ENCODE data around the gene MYLK. TPM values are rescaled to one million over a fixed set of nuclear protein-coding genes. Genes with fewer than 3 reads are reported as not detected.

The MYLK gene
- polyA plus RNA-seq, 3 donors from 2014 or later = 0.36 to 3.7 (median 0.89) TPM

DNA sequence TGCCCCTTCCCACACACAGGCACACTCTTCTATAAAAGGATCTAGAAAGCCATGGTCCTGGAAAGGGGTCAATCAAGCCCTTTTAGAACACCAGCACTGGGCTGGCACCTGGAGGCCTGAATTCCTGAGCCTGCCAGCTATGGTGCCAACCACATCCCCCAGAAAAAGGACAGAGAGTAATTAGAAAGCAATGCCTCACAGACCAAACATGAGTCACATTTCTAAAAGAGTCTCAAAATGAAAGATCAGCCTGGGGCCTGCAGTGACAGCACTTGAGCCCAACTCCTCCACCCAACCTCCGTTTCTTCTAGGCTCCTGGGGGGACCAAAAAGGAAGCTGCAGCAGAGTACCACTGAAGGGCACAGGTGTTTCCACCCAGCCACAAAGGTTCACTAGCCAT lies 14.1 kb downstream of the MYLK start:
- no peak for DNase-seq
- H3K9me3 Mint-ChIP-seq = no peaks in the 10 kb centered on the region
- H3K27ac Mint-ChIP-seq = no peak overlapping the region
- no peaks in the 10 kb centered on the region for H3K4me1 Mint-ChIP-seq
- peaks cover 0 to 6% (median 3%) of the 10 kb centered on the region in 3 donors for H3K27me3 Mint-ChIP-seq (ENCODE audit: low read depth in 3 of 3)
- no peak overlapping the region for H3K4me3 Mint-ChIP-seq
- H3K36me3 Mint-ChIP-seq = no peaks in the 10 kb centered on the region

DNA sequence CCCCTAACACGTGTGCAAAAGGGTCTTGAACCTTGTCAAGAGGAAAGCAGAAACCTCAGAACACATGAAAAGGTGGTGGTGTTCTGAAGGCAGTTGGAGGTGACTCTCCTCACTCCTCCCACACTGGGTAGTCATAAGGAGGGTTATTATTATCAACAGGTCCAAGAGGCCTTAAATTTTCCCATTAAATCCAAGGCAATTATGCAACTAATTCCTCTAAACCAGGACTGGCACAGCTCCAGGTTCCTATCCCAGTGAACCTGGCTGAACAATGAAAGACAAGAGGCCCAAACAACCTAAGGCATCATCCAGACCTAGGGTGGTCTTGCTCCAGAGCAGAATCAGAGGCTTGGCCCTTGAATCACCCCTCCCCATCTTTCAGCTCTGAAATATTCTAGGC lies 15.0 kb downstream of the MYLK start:
- Mint-ChIP-seq H3K36me3 (no peaks in the 10 kb centered on the region), H3K9me3 (peaks cover 0 to 1% (median 0%) of the 10 kb centered on the region in 6 donors), H3K4me3 (no peak overlapping the region), H3K27ac (no peak overlapping the region), H3K4me1 (no peaks in the 10 kb centered on the region), H3K27me3 (ENCODE audit: low read depth in 3 of 3) (peaks cover 0 to 6% (median 3%) of the 10 kb centered on the region in 3 donors)
- no peak for DNase-seq

DNA sequence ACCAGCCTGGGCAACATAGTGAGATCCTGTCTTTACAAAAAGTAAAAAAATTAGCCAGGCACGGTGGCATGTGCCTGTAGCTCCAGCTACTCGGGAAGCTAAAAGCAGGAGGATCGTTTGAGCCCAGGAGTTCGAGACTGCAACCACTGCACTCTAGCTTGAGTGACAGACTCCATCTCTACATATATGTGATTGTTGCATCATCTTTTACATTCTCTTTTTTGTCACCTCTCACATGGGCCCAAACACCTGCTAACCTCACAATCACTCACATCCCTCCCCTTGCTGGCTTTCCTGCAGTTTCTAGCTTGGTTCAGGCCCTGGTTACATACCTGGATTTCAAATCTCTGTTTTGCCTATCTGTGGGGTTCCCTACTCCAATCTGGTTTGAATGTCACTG lies 19.4 kb downstream of the MYLK start:
- no peaks in the 10 kb centered on the region for H3K4me1 Mint-ChIP-seq
- peaks cover 0 to 3% (median 3%) of the 10 kb centered on the region in 3 donors for H3K27me3 Mint-ChIP-seq (ENCODE audit: low read depth in 3 of 3)
- H3K4me3 Mint-ChIP-seq = no peak overlapping the region
- H3K27ac Mint-ChIP-seq = no peak overlapping the region
- H3K9me3 Mint-ChIP-seq = peaks cover 0 to 1% (median 0%) of the 10 kb centered on the region in 6 donors
- no peak for DNase-seq
- no peaks in the 10 kb centered on the region for H3K36me3 Mint-ChIP-seq

DNA sequence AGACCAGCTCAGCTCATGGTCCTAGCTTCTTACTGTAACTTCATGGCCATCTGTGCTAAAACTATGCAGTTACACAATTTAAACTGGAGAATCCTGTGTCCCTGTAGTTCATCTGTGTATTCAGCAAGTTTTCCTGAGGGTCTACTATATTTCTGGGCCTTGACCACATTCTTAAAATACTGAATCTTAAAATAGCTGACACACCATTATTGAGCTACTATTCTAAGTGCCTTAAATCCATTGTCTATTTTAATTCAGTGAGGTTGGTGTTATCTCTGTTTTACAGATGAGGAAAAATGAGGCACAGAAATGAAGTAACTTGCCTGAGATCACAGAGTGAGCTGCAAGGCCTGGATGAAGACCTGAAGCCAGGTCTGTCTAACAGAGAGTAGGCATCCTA lies 22.0 kb downstream of the MYLK start:
- H3K36me3 Mint-ChIP-seq = no peaks in the 10 kb centered on the region
- no peak overlapping the region for H3K27ac Mint-ChIP-seq
- peaks cover 0 to 1% (median 0%) of the 10 kb centered on the region in 6 donors for H3K9me3 Mint-ChIP-seq
- DNase-seq = no peak
- H3K4me3 Mint-ChIP-seq = no peak overlapping the region
- peaks cover 0 to 6% (median under 1%) of the 10 kb centered on the region in 3 donors for H3K27me3 Mint-ChIP-seq (ENCODE audit: low read depth in 3 of 3)
- H3K4me1 Mint-ChIP-seq = no peaks in the 10 kb centered on the region

DNA sequence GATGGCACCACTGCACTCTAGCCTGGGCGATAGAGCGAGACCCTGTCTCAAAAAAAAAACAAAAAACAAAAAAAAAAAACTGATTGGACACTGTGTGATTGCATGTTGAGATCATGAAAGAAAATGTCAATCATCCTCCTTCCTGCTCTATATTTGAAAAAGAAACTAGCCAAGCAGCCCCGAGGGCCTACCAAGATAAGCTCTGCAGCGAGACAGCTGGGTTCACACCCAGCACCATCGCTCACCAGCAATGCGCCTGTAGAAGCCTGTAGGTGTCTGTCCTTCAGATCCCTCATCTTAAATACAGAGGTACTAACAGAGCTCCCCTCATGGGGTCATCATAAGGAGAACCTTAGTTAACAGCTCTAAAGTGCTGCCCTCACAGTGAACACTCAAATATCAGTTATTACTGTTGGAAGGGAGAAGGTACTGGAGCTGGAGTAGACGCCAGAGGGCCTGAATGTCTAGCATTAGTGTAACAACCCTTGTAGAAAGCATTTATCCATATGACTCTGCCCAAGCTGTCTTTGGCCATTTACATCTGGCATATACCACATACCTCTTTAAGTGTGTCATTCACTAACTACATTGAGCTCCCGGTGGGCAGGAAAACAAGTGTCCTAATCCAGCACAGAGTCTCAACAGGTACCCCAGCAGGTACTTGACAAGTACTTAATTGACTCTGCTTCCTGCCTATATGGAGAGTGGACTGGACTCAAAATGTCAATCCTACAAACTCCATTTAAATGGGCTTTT lies 22.9 kb downstream of the MYLK start:
- Mint-ChIP-seq H3K4me3 (no peak overlapping the region), H3K4me1 (no peaks in the 10 kb centered on the region)
- DNase-seq = no peak

DNA sequence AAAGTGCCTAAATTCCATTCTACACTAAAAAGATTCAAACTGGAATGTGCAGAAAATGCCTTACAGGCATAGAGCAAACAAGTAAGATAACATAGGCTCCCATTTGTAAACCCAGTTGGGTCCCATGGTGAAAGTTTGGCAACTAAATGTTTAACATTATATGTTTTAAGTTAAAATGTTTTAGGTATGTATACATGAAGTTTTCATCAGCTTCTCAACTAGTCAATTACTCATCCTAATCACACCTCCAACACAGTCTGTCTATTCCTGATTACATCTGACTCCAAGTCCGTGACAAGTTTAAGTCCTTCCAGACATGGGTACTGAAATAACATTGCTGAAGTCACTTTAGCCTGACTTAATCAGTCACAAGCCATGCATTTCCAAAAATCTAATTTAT lies 25.0 kb downstream of the MYLK start:
- no peak for DNase-seq
- H3K27me3 Mint-ChIP-seq (ENCODE audit: low read depth in 3 of 3) = peaks cover 0 to 6% (median 0%) of the 10 kb centered on the region in 3 donors
- no peak overlapping the region for H3K27ac Mint-ChIP-seq
- no peak overlapping the region for H3K4me3 Mint-ChIP-seq
- peaks cover 0 to 3% (median 0%) of the 10 kb centered on the region in 6 donors for H3K9me3 Mint-ChIP-seq
- H3K36me3 Mint-ChIP-seq = no peaks in the 10 kb centered on the region
- no peaks in the 10 kb centered on the region for H3K4me1 Mint-ChIP-seq

More for the DNA sequence above, 22.9 kb downstream of the MYLK start:
- Mint-ChIP-seq H3K9me3 (peaks cover 0 to 1% (median 0%) of the 10 kb centered on the region in 6 donors), H3K27ac (no peak overlapping the region), H3K36me3 (no peaks in the 10 kb centered on the region), H3K27me3 (ENCODE audit: low read depth in 3 of 3) (peaks cover 0 to 6% (median 0%) of the 10 kb centered on the region in 3 donors)

DNA sequence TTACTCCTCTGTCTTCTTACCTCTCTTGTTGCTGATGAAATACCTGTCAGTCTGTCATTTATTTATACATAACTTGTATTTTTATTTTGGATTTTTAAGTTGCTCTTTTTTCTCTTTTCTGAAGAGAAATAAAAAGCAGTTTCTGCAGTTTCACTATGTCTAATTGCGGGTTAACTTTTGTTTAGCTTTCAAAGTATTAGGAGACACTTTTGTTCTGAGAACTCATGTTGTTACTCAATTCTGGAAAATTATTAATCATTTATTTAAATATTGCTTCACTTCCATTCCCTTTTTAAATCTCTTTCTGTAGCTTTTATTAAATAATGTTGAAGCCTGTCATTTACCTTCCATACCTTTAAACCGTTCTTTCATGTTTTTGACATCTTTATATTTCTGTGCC lies 29.2 kb downstream of the MYLK start:
- H3K4me1 Mint-ChIP-seq = no peaks in the 10 kb centered on the region
- H3K27ac Mint-ChIP-seq = no peak overlapping the region

DNA sequence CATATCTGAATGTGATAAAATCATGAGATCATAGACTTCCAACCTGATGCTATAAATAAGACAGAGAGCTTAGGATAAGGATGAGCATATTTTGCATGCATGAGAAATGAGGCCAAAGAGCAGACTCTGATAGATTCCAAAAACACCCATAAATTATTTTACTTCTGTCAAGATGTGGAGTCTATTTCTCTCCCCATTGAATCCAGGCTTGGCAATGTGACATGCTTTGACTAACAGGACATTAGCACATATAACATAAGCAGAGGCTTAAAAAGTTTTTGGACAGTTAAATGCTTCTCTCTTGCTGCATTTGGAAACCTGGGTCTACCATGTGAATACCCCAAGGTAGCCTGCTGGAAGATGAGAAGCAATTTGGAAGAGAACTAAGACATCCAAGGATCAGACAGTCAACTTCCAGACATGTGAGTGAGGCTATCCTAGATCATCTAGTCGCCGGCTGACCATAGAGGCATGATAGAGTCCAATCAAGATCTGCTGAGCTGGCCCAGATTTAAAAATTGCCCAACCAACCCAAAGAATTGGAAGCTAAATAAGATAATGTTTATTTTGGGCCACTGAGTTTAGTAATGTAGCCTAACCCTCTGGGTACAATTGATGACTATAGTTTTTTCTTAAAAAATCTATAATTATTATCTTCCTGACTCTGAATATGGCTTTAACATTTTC lies 30.3 kb downstream of the MYLK start:
- peaks cover 0 to 6% (median 3%) of the 10 kb centered on the region in 3 donors for H3K27me3 Mint-ChIP-seq (ENCODE audit: low read depth in 3 of 3)
- no peak overlapping the region for H3K4me3 Mint-ChIP-seq
- H3K4me1 Mint-ChIP-seq = no peaks in the 10 kb centered on the region
- no peak overlapping the region for H3K27ac Mint-ChIP-seq
- no peaks in the 10 kb centered on the region for H3K36me3 Mint-ChIP-seq
- peaks cover 2 to 15% (median 6%) of the 10 kb centered on the region in 6 donors for H3K9me3 Mint-ChIP-seq
- no peak for DNase-seq

More for the DNA sequence above, 29.2 kb downstream of the MYLK start:
- peaks cover 0 to 8% (median 3%) of the 10 kb centered on the region in 3 donors for H3K27me3 Mint-ChIP-seq (ENCODE audit: low read depth in 3 of 3)
- no peak for DNase-seq
- H3K9me3 Mint-ChIP-seq = peaks cover 0 to 11% (median under 1%) of the 10 kb centered on the region in 6 donors
- H3K4me3 Mint-ChIP-seq = no peak overlapping the region
- H3K36me3 Mint-ChIP-seq = no peaks in the 10 kb centered on the region

DNA sequence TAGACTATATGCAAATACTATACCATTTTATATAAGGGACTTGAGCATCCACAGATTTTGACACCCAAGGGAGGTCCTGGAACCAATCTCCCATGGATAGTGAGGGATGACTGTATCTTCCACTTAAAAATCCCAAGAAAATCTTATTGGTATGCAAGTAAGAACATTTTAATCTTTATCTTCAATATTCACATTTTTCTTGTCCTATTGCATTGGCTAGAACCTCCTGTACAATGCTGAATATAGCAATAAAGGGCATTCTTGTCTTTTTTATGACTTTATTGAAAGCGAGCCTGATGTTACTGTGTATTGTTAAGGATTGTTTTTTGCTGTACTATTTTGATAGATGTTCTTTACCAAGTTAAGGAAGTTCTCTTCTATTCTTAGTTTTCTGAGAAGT lies 36.9 kb downstream of the MYLK start:
- DNase-seq = no peak
- Mint-ChIP-seq H3K36me3 (no peaks in the 10 kb centered on the region), H3K4me1 (no peaks in the 10 kb centered on the region), H3K27ac (no peak overlapping the region), H3K4me3 (no peak overlapping the region), H3K9me3 (peaks cover 4 to 29% (median 10%) of the 10 kb centered on the region in 6 donors), H3K27me3 (ENCODE audit: low read depth in 3 of 3) (peaks cover 0 to 4% (median 2%) of the 10 kb centered on the region in 3 donors)

DNA sequence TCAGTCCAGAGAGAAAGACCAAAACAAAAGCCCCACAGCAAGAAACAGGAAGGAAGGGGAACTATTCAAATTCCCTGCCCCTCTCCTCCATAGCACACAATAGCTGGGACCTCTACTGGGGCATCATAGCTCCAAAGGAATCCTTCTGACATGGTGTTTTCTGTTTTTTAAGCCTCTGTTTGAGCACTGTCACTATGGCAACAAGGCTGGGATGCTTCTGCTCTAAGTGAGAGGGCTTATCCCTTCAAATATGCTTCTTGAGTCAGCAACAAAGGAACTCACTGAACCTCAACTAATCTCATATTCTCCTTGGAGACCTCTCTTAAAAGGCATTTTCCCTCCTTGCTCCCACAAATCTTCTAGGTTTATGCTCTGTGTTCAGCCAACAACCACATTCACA lies 40.5 kb downstream of the MYLK start:
- Mint-ChIP-seq H3K36me3 (no peaks in the 10 kb centered on the region), H3K27me3 (ENCODE audit: low read depth in 3 of 3) (peaks cover 2 to 4% (median 2%) of the 10 kb centered on the region in 3 donors), H3K4me3 (no peak overlapping the region), H3K9me3 (peaks cover 4 to 18% (median 8%) of the 10 kb centered on the region in 6 donors), H3K27ac (no peak overlapping the region), H3K4me1 (no peaks in the 10 kb centered on the region)
- no peak for DNase-seq

DNA sequence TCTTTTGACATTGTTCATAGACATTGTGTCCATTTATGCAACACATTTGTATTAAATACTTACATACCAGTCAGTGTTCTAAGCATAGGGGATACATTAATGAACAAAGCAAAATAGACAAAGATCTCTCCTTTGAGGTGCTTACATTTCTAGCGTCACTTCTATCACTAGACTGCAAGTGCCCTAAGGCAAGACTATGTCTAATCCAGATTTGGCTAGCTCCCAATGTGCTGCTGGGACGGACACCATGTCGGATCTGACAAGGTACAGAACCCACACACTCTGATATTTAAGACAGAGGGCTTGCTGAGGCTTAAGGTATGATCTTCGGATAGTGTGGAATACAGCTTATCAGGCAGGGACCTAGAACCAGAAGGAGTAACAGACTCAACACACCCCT lies 41.4 kb downstream of the MYLK start:
- Mint-ChIP-seq H3K36me3 (no peaks in the 10 kb centered on the region), H3K9me3 (peaks cover 4 to 18% (median 5%) of the 10 kb centered on the region in 6 donors), H3K4me3 (no peak overlapping the region), H3K4me1 (no peaks in the 10 kb centered on the region), H3K27me3 (ENCODE audit: low read depth in 3 of 3) (peaks cover 2 to 4% (median 3%) of the 10 kb centered on the region in 3 donors), H3K27ac (no peak overlapping the region)
- DNase-seq = no peak

DNA sequence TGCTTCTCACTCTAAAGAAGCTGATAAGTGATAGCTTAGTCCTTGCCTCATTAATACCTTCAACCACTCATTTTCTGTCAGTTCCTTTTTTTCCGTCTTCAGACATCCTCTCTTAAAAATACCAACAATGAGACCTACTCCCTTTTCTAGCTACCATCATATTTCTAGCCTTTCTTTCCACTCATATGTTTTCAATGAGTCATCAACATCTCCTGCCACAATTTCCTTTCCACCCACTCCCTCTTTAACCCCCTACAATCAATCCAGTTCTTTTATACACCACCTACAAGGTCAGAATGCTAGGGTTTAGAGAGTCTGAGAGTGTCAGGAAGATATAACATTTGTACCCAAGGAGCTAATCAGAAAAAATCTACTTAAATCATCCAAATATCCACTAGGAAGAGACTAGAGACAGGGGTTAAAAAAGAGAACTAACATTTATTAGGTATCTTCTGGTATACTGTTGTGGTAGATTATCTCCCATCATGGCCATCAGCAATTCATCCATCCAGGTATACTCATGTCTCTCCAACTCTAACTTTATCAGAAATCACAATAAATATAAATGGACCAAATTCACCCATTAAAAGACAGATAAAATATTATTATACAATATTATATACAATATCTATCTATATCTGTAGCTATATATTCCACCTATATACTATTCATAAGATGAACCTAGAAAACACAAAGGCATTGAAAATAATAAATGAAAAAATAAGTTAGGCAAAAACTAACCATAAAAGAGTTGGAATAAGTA lies 42.5 kb downstream of the MYLK start:
- Mint-ChIP-seq H3K36me3 (no peaks in the 10 kb centered on the region), H3K9me3 (peaks cover 2 to 19% (median 6%) of the 10 kb centered on the region in 6 donors), H3K27ac (no peak overlapping the region), H3K4me3 (no peak overlapping the region), H3K4me1 (no peaks in the 10 kb centered on the region), H3K27me3 (ENCODE audit: low read depth in 3 of 3) (peaks cover 2 to 4% (median 3%) of the 10 kb centered on the region in 3 donors)
- no peak for DNase-seq

DNA sequence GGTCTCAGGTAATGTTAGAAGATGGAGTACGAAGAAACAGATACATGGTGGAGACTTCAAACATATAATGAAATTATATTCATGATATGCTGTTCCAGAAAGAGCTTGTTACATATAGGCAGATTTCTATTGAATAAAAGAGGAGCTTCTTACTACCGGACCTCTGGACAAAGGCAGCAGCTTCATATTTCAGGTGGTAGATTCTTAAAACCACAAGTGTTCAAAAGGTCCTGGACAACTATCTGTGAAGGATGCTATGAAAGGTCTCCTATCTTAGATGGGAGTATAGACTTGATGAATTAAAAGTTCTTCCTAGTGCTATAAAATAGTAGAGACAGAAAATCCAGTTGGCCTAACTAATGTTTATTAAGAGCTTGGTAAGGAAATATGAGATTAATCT lies 43.2 kb downstream of the MYLK start:
- no peak overlapping the region for H3K4me3 Mint-ChIP-seq
- H3K27ac Mint-ChIP-seq = no peak overlapping the region
- DNase-seq = no peak
- H3K27me3 Mint-ChIP-seq (ENCODE audit: low read depth in 3 of 3) = peaks cover 2 to 7% (median 5%) of the 10 kb centered on the region in 3 donors
- H3K9me3 Mint-ChIP-seq = peaks cover 2 to 12% (median 6%) of the 10 kb centered on the region in 6 donors
- no peaks in the 10 kb centered on the region for H3K36me3 Mint-ChIP-seq
- no peaks in the 10 kb centered on the region for H3K4me1 Mint-ChIP-seq

DNA sequence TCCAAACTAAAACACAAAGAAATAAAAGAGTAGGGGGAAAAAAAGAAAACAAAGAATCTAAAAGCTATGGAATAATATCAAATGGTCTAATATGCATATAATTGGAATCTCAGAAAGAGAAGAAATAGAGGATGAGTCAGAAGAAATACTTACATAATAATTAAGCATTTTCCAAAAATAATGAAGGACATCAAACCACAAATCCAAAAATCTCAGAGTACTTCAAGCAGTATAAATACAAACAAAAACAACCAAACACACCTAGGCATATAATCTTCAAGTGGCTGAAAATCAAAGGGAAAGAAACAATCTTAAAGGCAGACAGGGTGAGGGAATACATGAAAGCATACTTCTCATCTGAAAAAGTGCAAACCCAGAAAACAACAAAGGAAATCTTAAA lies 46.3 kb downstream of the MYLK start:
- no peak overlapping the region for H3K27ac Mint-ChIP-seq
- H3K9me3 Mint-ChIP-seq = peaks cover 2 to 12% (median 6%) of the 10 kb centered on the region in 6 donors
- H3K4me1 Mint-ChIP-seq = no peaks in the 10 kb centered on the region
- H3K27me3 Mint-ChIP-seq (ENCODE audit: low read depth in 3 of 3) = peaks cover 5 to 9% (median 8%) of the 10 kb centered on the region in 3 donors
- no peak for DNase-seq
- H3K4me3 Mint-ChIP-seq = no peak overlapping the region
- H3K36me3 Mint-ChIP-seq = no peaks in the 10 kb centered on the region

Measured in immature natural killer cell (primary cell).